Mesenchymal stem cell (in vitro differentiated cells and primary cell): ENCODE data around the gene MSRB3.

Source experiments
- DNase-seq: peaks from one replicate; pipeline ENCODE4 v3.0.0-alpha.2; 2013
- H2AFZ ChIP-seq: one replicate; pipeline ENCODE4 v1.6.1; 2013; ENCODE audit warnings: low read depth, mild to moderate bottlenecking, control low read depth, inconsistent platforms, low read length, moderate library complexity
- H2AK5ac ChIP-seq: 2 replicates; pipeline ENCODE4 v1.6.1; 2013; ENCODE audit warnings: low read length, moderate library complexity, mild to moderate bottlenecking, inconsistent platforms; ENCODE audit not compliant: severe bottlenecking
- H2BK120ac ChIP-seq: one replicate; pipeline ENCODE4 v1.6.1; 2013; ENCODE audit warnings: low read depth, mild to moderate bottlenecking, inconsistent platforms, low read length, moderate library complexity
- H2BK12ac ChIP-seq, 2 experiments: one replicate each; pipeline ENCODE4 v1.6.1; 2013; ENCODE audit warnings: inconsistent platforms in 2 of 2, low read length in 2 of 2, mild to moderate bottlenecking in 2 of 2, moderate library complexity in 2 of 2, control low read depth in 1 of 2
- H2BK15ac ChIP-seq: one replicate; pipeline ENCODE4 v1.6.1; 2013; ENCODE audit warnings: mild to moderate bottlenecking, low read depth, inconsistent platforms; ENCODE audit not compliant: poor library complexity, severe bottlenecking
- H2BK5ac ChIP-seq: 2 replicates; pipeline ENCODE4 v1.6.1; 2013; ENCODE audit warnings: low read depth, mild to moderate bottlenecking, low read length, control low read depth, inconsistent platforms; ENCODE audit not compliant: poor library complexity, severe bottlenecking
- H3K14ac ChIP-seq, 2 experiments: one replicate each; pipeline ENCODE4 v1.6.1; 2013; ENCODE audit warnings: inconsistent platforms in 2 of 2, low read length in 2 of 2, control low read depth in 1 of 2, mild to moderate bottlenecking in 1 of 2, moderate library complexity in 1 of 2
- H3K18ac ChIP-seq, 2 experiments: one replicate each; pipeline ENCODE4 v1.6.1; 2013; ENCODE audit warnings: inconsistent platforms in 2 of 2, low read length in 2 of 2, control low read depth in 1 of 2, low read depth in 1 of 2, mild to moderate bottlenecking in 1 of 2
- H3K23ac ChIP-seq, 2 experiments: one replicate each; pipeline ENCODE4 v1.6.1; 2013; ENCODE audit warnings: inconsistent platforms in 2 of 2, low read length in 2 of 2, mild to moderate bottlenecking in 2 of 2, moderate library complexity in 2 of 2, control low read depth in 1 of 2
- H3K27ac ChIP-seq: 2 replicates; pipeline ENCODE4 v1.5.1; 2013; ENCODE audit warnings: mild to moderate bottlenecking, moderate library complexity, low read length, control low read depth, inconsistent platforms; ENCODE audit not compliant: poor library complexity, severe bottlenecking
- H3K27me3 ChIP-seq, 2 experiments: 2 replicates each; pipeline versions ENCODE4 v1.6.1 to v1.7.0; 2013; ENCODE audit warnings: low read length in 2 of 2, mild to moderate bottlenecking in 2 of 2, moderate library complexity in 2 of 2, control low read depth in 1 of 2, inconsistent platforms in 1 of 2; ENCODE audit not compliant: control insufficient read depth in 1 of 2, insufficient read depth in 1 of 2
- H3K36me3 ChIP-seq, 2 experiments: 2 replicates each; pipeline versions ENCODE4 v1.6.1 to v1.7.0; 2013; ENCODE audit warnings: low read length in 2 of 2, control low read depth in 1 of 2, inconsistent platforms in 1 of 2, low read depth in 1 of 2, mild to moderate bottlenecking in 1 of 2; ENCODE audit not compliant: insufficient read depth in 2 of 2, control insufficient read depth in 1 of 2
- H3K4ac ChIP-seq, 2 experiments: one replicate each; pipeline ENCODE4 v1.6.1; 2013; ENCODE audit warnings: inconsistent platforms in 2 of 2, low read length in 2 of 2, mild to moderate bottlenecking in 2 of 2, moderate library complexity in 2 of 2, control low read depth in 1 of 2, low read depth in 1 of 2
- H3K4me1 ChIP-seq: 2 replicates; pipeline ENCODE4 v1.6.1; 2013; ENCODE audit warnings: low read depth, low read length, control low read depth; ENCODE audit not compliant: control insufficient read depth, insufficient read depth
- H3K4me2 ChIP-seq: 2 replicates; pipeline ENCODE4 v1.6.1; 2013; ENCODE audit warnings: low read length, mild to moderate bottlenecking, inconsistent platforms; ENCODE audit not compliant: poor library complexity, severe bottlenecking
- H3K4me3 ChIP-seq, 2 experiments: 2 replicates each; pipeline versions ENCODE4 v1.5.1 to v1.7.0; 2013; ENCODE audit warnings: low read length in 2 of 2, mild to moderate bottlenecking in 2 of 2, control low read depth in 1 of 2, low read depth in 1 of 2; ENCODE audit not compliant: insufficient read depth in 1 of 2
- H3K79me1 ChIP-seq: replicated peaks from 2 replicates; pipeline ENCODE4 v1.6.1; 2013; ENCODE audit warnings: mild to moderate bottlenecking, control low read depth, low read length, inconsistent platforms; ENCODE audit not compliant: poor library complexity, severe bottlenecking
- H3K9ac ChIP-seq: 2 replicates; pipeline ENCODE4 v1.7.0; 2013; ENCODE audit warnings: mild to moderate bottlenecking, low read length, moderate library complexity
- H3K9me3 ChIP-seq: 2 replicates; pipeline ENCODE4 v1.7.0; 2013; ENCODE audit warnings: mild to moderate bottlenecking, low read length; ENCODE audit not compliant: control insufficient read depth
- H4K8ac ChIP-seq: one replicate; pipeline ENCODE4 v1.6.1; 2013; ENCODE audit warnings: inconsistent platforms, mild to moderate bottlenecking, low read length, moderate library complexity
- H4K91ac ChIP-seq: one replicate; pipeline ENCODE4 v1.6.1; 2013; ENCODE audit warnings: mild to moderate bottlenecking, low read length, inconsistent platforms
- WGBS: methylation state at CpG from one replicate; pipeline ENCODE4 v1.1.7; 2013; ENCODE audit warnings: mixed read lengths; 5-methylcytosine and 5-hydroxymethylcytosine counted together

MSRB3 gene

DNA sequence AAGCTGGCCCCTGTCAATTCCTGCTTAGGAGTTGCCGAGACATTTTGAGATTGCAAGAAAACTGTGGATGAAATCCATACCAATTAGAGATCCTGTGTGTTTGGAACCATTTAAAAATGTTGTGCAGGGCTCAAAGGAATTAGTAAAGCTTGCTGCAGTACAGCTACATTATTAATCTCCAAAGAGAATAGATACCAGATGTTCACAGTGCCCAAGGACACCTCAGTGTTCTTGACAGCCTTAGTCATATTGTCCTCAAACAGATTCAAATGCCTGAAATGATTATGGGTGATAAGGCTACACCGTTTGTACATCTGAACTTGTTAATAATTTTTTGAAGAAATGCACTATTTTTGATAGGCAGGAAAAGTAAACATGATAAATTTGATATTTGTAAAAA lies 164.6 kb downstream of the MSRB3 start:
- Histone ChIP-seq H3K4ac (no peak overlapping the region), H3K9me3 (no peaks in the 10 kb centered on the region), H2BK12ac (no peak overlapping the region), H3K27me3 (no peaks in the 10 kb centered on the region), H3K14ac (no peak overlapping the region), H3K23ac (no peak overlapping the region), H4K91ac (no peak overlapping the region), H3K9ac (no peak overlapping the region), H2BK5ac (no peak overlapping the region), H3K4me3 (no peak overlapping the region), H3K27ac (no peak overlapping the region), H3K36me3 (no peaks in the 10 kb centered on the region), H2AFZ (no peak overlapping the region), H3K79me1 (peaks cover 1% of the 10 kb centered on the region), H2BK15ac (no peak overlapping the region), H3K18ac (no peak overlapping the region), H4K8ac (no peak overlapping the region), H2BK120ac (no peak overlapping the region), H3K4me2 (no peak overlapping the region), H2AK5ac (no peak overlapping the region), H3K4me1 (no peaks in the 10 kb centered on the region)
- 66% methylated on average over 2 of the region's 2 CpGs for WGBS
- DNase-seq: no peak

DNA sequence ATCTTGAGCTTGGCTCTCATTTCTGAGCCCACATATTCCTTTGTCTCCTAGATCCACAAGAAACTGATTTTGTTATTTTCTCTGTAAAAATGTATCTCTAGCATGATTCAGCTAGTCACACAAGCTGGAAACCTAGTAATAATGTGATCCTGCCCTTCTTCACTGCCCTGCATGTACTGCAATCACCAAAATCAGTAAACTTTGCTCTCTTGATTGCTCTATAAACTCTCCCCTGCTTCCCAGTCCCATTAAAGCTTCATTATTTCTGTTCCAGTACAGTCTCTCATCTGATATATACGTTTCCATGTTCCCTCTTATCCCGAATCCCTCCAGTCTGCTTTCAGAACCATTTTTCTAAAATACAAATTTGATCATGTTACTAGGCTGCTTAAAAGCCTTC lies 166.5 kb downstream of the MSRB3 start:
- no peak for DNase-seq
- WGBS: 85% methylated on average over 2 of the region's 2 CpGs
- Histone ChIP-seq H2BK15ac (no peak overlapping the region), H4K91ac (no peak overlapping the region), H2BK12ac (no peak overlapping the region), H2BK5ac (no peak overlapping the region), H3K18ac (no peak overlapping the region), H3K4me3 (no peak overlapping the region), H3K4ac (no peak overlapping the region), H3K9ac (no peak overlapping the region), H4K8ac (no peak overlapping the region), H3K23ac (no peak overlapping the region), H3K4me1 (no peaks in the 10 kb centered on the region), H3K36me3 (no peaks in the 10 kb centered on the region), H3K4me2 (no peak overlapping the region), H2AK5ac (no peak overlapping the region), H3K27ac (no peak overlapping the region), H2AFZ (no peak overlapping the region), H2BK120ac (no peak overlapping the region), H3K9me3 (no peaks in the 10 kb centered on the region), H3K79me1 (peaks cover 1% of the 10 kb centered on the region), H3K14ac (no peak overlapping the region), H3K27me3 (no peaks in the 10 kb centered on the region)

DNA sequence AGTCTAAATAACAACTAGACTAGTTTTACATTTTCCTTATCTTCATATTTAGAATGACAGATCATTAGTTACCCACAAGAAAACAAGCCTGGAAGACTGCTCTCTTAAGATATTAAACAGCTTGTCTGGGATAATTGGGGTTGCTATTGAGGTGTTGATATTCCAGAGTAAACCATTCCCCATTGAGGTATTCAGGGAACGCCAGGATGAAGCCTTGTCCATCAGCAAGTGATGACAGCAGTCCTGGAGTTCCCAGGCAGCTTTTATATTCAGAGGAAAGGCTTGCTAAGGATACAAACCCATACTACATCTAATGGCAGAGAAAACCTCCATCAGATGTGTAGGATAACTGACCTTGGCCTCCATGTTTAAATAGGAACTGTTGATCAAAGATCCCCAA lies 168.4 kb downstream of the MSRB3 start:
- no peak overlapping the region for H3K4ac ChIP-seq
- no peaks in the 10 kb centered on the region for H3K4me1 ChIP-seq

DNA sequence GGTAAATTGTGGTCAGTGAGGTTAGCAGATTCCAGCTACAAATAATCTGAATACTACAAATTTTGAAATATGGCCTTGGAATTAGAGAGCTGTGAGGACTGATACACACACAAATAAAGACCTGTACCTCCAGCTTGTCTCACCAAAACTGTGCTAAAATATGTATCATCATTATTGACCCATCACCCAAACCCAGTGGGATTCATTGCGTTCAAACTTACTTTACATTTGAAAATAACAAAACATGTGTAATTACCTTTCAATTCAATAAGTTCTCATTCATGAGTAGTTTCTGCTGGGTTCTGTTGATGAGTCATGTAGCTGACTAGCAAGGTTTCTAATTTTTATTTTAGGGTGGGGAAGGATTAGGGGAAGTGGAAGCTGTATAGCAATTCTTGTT lies 170.9 kb downstream of the MSRB3 start:
- Histone ChIP-seq H3K27me3 (no peaks in the 10 kb centered on the region), H3K9ac (no peak overlapping the region), H3K23ac (no peak overlapping the region), H4K8ac (no peak overlapping the region), H2BK5ac (no peak overlapping the region), H2AFZ (no peak overlapping the region), H2BK12ac (no peak overlapping the region), H3K9me3 (no peaks in the 10 kb centered on the region), H2BK120ac (no peak overlapping the region), H2BK15ac (no peak overlapping the region), H3K4me3 (no peak overlapping the region), H3K14ac (no peak overlapping the region), H3K27ac (no peak overlapping the region), H3K18ac (no peak overlapping the region), H3K4ac (no peak overlapping the region), H3K36me3 (peaks cover 4 to 7% of the 10 kb centered on the region in 2 experiments), H4K91ac (no peak overlapping the region), H2AK5ac (no peak overlapping the region), H3K4me1 (no peaks in the 10 kb centered on the region), H3K4me2 (no peak overlapping the region), H3K79me1 (peaks cover 1% of the 10 kb centered on the region)
- WGBS: no CpG with 5 or more reads among the region's 1 CpG
- DNase-seq: peak; percentile 33

More for the DNA sequence above, 168.4 kb downstream of the MSRB3 start:
- H2BK120ac ChIP-seq: no peak overlapping the region
- H2AFZ ChIP-seq: no peak overlapping the region
- no peak overlapping the region for H3K14ac ChIP-seq
- no peak overlapping the region for H3K18ac ChIP-seq
- H3K9me3 ChIP-seq: no peaks in the 10 kb centered on the region
- no peak overlapping the region for H3K27ac ChIP-seq
- no peaks in the 10 kb centered on the region for H3K27me3 ChIP-seq
- H4K8ac ChIP-seq: no peak overlapping the region
- 93% methylated on average over 1 of the region's 1 CpG for WGBS
- H3K36me3 ChIP-seq: no peaks in the 10 kb centered on the region
- H2BK12ac ChIP-seq: no peak overlapping the region
- peaks cover 1% of the 10 kb centered on the region for H3K79me1 ChIP-seq
- no peak overlapping the region for H3K4me2 ChIP-seq
- no peak overlapping the region for H3K9ac ChIP-seq
- H2BK5ac ChIP-seq: no peak overlapping the region
- DNase-seq: no peak
- no peak overlapping the region for H2BK15ac ChIP-seq
- H3K23ac ChIP-seq: no peak overlapping the region
- H2AK5ac ChIP-seq: no peak overlapping the region
- H3K4me3 ChIP-seq: no peak overlapping the region
- no peak overlapping the region for H4K91ac ChIP-seq
